HG03064 (cell line): Measurements from ENCODE around the gene KTN1.

Source experiments
- ATAC-seq: cut with Tn5 transposase; IDR thresholded peaks from one replicate; pipeline ENCODE4 v1.9.1; 2021; ENCODE audit warnings: low read depth; ENCODE audit not compliant: unreplicated experiment

Gene KTN1

GRCh38 chr14:55671641-55672040 is 91.6 kb downstream of the KTN1 start:
- no peak for ATAC-seq

- ATAC-seq: no peak
These were observed 93.0 kb downstream of the KTN1 start for GRCh38 chr14:55673048-55673447.

GRCh38 chr14:55681096-55681495 is 101.1 kb downstream of the KTN1 start:
- no peak for ATAC-seq

- ATAC-seq: no peak
These were observed 105.1 kb downstream of the KTN1 start for GRCh38 chr14:55684956-55685584.

GRCh38 chr14:55686713-55687112 is 106.7 kb downstream of the KTN1 start:
- ATAC-seq: no peak

GRCh38 chr14:55688566-55688965 is 108.6 kb downstream of the KTN1 start:
- no peak for ATAC-seq

GRCh38 chr14:55689981-55690871 is 110.2 kb downstream of the KTN1 start:
- no peak for ATAC-seq

- no peak for ATAC-seq
These were observed 111.7 kb downstream of the KTN1 start for GRCh38 chr14:55691659-55692058.

- ATAC-seq: no peak
These were observed 113.9 kb downstream of the KTN1 start for GRCh38 chr14:55693904-55694303.

GRCh38 chr14:55697414-55697861 is 117.4 kb downstream of the KTN1 start:
- no peak for ATAC-seq

GRCh38 chr14:55698051-55698450 is 118.0 kb downstream of the KTN1 start:
- no peak for ATAC-seq

GRCh38 chr14:55699131-55700057 is 119.4 kb downstream of the KTN1 start:
- ATAC-seq: no peak

- peak; percentile 97 for ATAC-seq
These were observed 121.6 kb downstream of the KTN1 start for GRCh38 chr14:55701638-55702037.

GRCh38 chr14:55702511-55702910 is 122.5 kb downstream of the KTN1 start:
- no peak for ATAC-seq

- ATAC-seq: no peak
These were observed 124.6 kb downstream of the KTN1 start for GRCh38 chr14:55704654-55705053.

- no peak for ATAC-seq
These were observed 125.8 kb downstream of the KTN1 start for GRCh38 chr14:55705651-55706364.

- no peak for ATAC-seq
These were observed 126.3 kb downstream of the KTN1 start for GRCh38 chr14:55706365-55706684.

GRCh38 chr14:55706893-55707292 is 126.9 kb downstream of the KTN1 start:
- no peak for ATAC-seq

GRCh38 chr14:55707365-55707804 is 127.4 kb downstream of the KTN1 start:
- no peak for ATAC-seq

- ATAC-seq: no peak
These were observed 130.6 kb downstream of the KTN1 start for GRCh38 chr14:55710506-55711041.
